Left ventricle myocardium inferior (tissue), 1 donor: ENCODE measurements around the gene KCNMA1. TPM values are rescaled to one million over a fixed set of nuclear protein-coding genes. Genes with fewer than 3 reads are reported as not detected.
A peak's percentile ranks its signal among the peaks of the same experiment; 100 is the strongest.

ENCODE experiments used
- DNase-seq: peaks from one replicate; pipeline ENCODE4 v3.0.0-alpha.2; 2020
- H3K27ac ChIP-seq: fragments of 200-600 bp; replicated peaks from 2 replicates; pipeline ENCODE4 v1.8.0; 2021
- H3K27me3 ChIP-seq: fragments of 200-600 bp; 2 replicates; pipeline ENCODE4 v1.8.0; 2021; ENCODE audit warnings: low read depth
- H3K36me3 ChIP-seq: fragments of 200-600 bp; 2 replicates; pipeline ENCODE4 v1.8.0; 2021
- H3K4me1 ChIP-seq: fragments of 200-600 bp; 2 replicates; pipeline ENCODE4 v1.8.0; 2021
- H3K4me3 ChIP-seq: fragments of 200-600 bp; 2 replicates; pipeline ENCODE4 v1.8.0; 2021; ENCODE audit warnings: mild to moderate bottlenecking, moderate library complexity
- H3K9me3 ChIP-seq: fragments of 200-600 bp; replicated peaks from 2 replicates; pipeline ENCODE4 v1.8.0; 2021
- intact Hi-C: fragments of 100-400 bp; cut with micrococcal nuclease; formaldehyde crosslinking; loops from one replicate; pipeline ENCODE4 v1.11.0; 2022
- total RNA-seq: library from RNA; stranded (reverse); fragmentation: NEBNext Ultra II Directional; extraction: Animal tissue kit (Norgen Biotek cat#: 25700); gene quantifications from one replicate; pipeline ENCODE4 v1.2.1, GENCODE V29; 2021
- TF ChIP-seq, protein P1 (sequence below): fragments of 200-600 bp; IDR thresholded peaks from 2 replicates; pipeline ENCODE4 v1.8.0; 2021; ENCODE audit warnings: antibody characterized with exemption, mild to moderate bottlenecking, borderline replicate concordance
- donor health status: DM: no; HTN: yes; CAD: no; lungs with severe emphysema.

Gene KCNMA1
- total RNA-seq, 1 donor from 2014 or later = 1.8 TPM

GRCh38 chr10:77077316-77077945 is 560.2 kb downstream of the KCNMA1 start:
- Histone ChIP-seq H3K4me3 (no peak overlapping the region), H3K27ac (no peak overlapping the region), H3K4me1 (peaks cover 3% of the 10 kb centered on the region), H3K36me3 (no peaks in the 10 kb centered on the region), H3K9me3 (no peaks in the 10 kb centered on the region), H3K27me3 (peaks cover 16% of the 10 kb centered on the region)
- DNase-seq = no peak
- TF ChIP-seq, protein P1, sequence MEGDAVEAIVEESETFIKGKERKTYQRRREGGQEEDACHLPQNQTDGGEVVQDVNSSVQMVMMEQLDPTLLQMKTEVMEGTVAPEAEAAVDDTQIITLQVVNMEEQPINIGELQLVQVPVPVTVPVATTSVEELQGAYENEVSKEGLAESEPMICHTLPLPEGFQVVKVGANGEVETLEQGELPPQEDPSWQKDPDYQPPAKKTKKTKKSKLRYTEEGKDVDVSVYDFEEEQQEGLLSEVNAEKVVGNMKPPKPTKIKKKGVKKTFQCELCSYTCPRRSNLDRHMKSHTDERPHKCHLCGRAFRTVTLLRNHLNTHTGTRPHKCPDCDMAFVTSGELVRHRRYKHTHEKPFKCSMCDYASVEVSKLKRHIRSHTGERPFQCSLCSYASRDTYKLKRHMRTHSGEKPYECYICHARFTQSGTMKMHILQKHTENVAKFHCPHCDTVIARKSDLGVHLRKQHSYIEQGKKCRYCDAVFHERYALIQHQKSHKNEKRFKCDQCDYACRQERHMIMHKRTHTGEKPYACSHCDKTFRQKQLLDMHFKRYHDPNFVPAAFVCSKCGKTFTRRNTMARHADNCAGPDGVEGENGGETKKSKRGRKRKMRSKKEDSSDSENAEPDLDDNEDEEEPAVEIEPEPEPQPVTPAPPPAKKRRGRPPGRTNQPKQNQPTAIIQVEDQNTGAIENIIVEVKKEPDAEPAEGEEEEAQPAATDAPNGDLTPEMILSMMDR = no peak
- intact Hi-C loops = no loop called here

GRCh38 chr10:77075926-77076325 is 561.7 kb downstream of the KCNMA1 start:
- DNase-seq = no peak
- Histone ChIP-seq H3K9me3 (no peaks in the 10 kb centered on the region), H3K4me1 (peaks cover 9% of the 10 kb centered on the region), H3K4me3 (no peak overlapping the region), H3K36me3 (no peaks in the 10 kb centered on the region), H3K27me3 (peaks cover 16% of the 10 kb centered on the region), H3K27ac (no peak overlapping the region)
- intact Hi-C loops = no loop called here
- TF ChIP-seq, protein P1 = no peak

GRCh38 chr10:77074104-77074624 is 563.4 kb downstream of the KCNMA1 start:
- TF ChIP-seq, protein P1 = no peak
- Histone ChIP-seq H3K36me3 (no peaks in the 10 kb centered on the region), H3K27ac (no peak overlapping the region), H3K9me3 (no peaks in the 10 kb centered on the region), H3K4me1 (peaks cover 9% of the 10 kb centered on the region), H3K27me3 (peaks cover 16% of the 10 kb centered on the region), H3K4me3 (no peak overlapping the region)
- intact Hi-C loops = no loop called here
- DNase-seq = no peak

DNA sequence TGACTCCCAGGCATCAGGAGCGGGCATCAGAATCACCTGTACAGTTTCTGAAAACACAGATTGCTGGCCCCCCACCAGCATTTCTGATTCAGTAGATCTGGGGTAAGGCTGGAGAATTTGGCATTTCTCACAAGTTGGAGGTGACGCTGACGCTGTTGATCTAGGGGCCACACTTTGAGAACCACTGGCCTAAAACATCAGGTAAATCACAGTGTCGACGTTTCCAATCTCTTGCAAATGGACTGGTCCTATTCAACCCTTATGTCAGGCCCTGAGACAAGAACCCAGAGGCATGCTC is 564.0 kb downstream of the KCNMA1 start:
- TF ChIP-seq, protein P1 = no peak
- Histone ChIP-seq H3K36me3 (no peaks in the 10 kb centered on the region), H3K4me3 (no peak overlapping the region), H3K27ac (no peak overlapping the region), H3K27me3 (peaks cover 16% of the 10 kb centered on the region), H3K9me3 (no peaks in the 10 kb centered on the region), H3K4me1 (peaks cover 9% of the 10 kb centered on the region)
- intact Hi-C loops = no loop called here
- DNase-seq = no peak

- Histone ChIP-seq H3K4me3 (no peak overlapping the region), H3K27me3 (peaks cover 16% of the 10 kb centered on the region), H3K27ac (no peak overlapping the region), H3K36me3 (no peaks in the 10 kb centered on the region), H3K4me1 (peaks cover 9% of the 10 kb centered on the region), H3K9me3 (no peaks in the 10 kb centered on the region)
- intact Hi-C loops = no loop called here
- TF ChIP-seq, protein P1 = no peak
- peak; percentile 45 for DNase-seq
Measured at GRCh38 chr10:77072836-77073662, 564.6 kb downstream of the KCNMA1 start.
